ENCODE data around the gene FBXW8. TPM values are rescaled to one million over a fixed set of nuclear protein-coding genes. Genes with fewer than 3 reads are reported as not detected.
A peak's percentile ranks its signal among the peaks of the same experiment; 100 is the strongest.

FBXW8 gene
- total and polyA plus RNA-seq, 2 donors (not counting 1 experiment from before 2014, with no cell fraction given), result 12.1 to 23.5 TPM

DNA sequence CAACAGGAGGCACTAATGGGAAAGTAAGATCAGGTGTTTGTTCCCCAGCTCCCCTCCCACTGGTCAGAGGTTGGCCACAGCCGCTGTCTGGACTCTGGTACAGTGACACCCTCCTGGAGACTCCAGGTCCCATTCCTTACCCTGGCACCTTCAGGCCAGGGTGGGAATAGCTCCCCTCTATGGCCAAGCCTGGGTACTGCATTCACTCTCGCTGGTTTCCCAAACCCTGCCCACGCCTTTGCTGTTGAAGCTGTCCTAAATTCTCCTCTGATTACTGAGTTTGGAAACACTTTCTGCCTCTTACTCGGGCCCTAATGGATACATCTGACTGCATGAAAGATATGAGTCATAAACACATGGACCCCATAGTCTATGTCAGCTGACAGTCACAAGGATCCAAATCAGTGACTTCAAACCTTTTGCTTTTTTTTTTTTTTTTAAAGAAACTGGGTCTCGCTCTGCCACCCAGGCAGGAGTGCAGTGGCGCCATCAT is 47.4 kb upstream of the FBXW8 start:
- peaks cover 0 to 4% (median 0%) of the 10 kb centered on the region in 3 donors for H3K9me3 ChIP-seq (ENCODE audit: control extremely low read depth in 1 of 3, control insufficient read depth in 2 of 3, insufficient read depth in 1 of 3, low read length in 2 of 3)
- WGBS (ENCODE audit: insufficient coverage), result 43% methylated on average over 4 of the region's 6 CpGs
- H3K9ac ChIP-seq (ENCODE audit: low read length), result no peak overlapping the region
- no peaks in the 10 kb centered on the region for H3K27me3 ChIP-seq (replicated peaks in 1 of 4; ENCODE audit: control extremely low read depth in 1 of 4, control insufficient read depth in 3 of 4, insufficient read depth in 4 of 4, low read length in 3 of 4)
- no peak overlapping the region for H3K27ac ChIP-seq (ENCODE audit: low read length in 2 of 2)
- no peak overlapping the region for H3K4me3 ChIP-seq (ENCODE audit: control extremely low read depth in 1 of 5, extremely low read depth in 1 of 5, insufficient read depth in 1 of 5, low read depth in 2 of 5, low read length in 4 of 5)
- TF ChIP-seq CTCF (IDR thresholded peaks at IDR 0.05) (peak; percentile 47), EZH2 (IDR thresholded peaks at IDR 0.05; ENCODE audit: borderline replicate concordance, insufficient read depth, low read depth, low read length, poor library complexity, severe bottlenecking) (no peak)
- ChIA-PET POLR2A (interaction anchor here (0.7 to 1.4 kb wide), 2 partner anchors 16 to 42 kb away, joined by 3 to 6 read pairs; no protein-coding TSS in a partner anchor), CTCF (interaction anchor here (0.6 to 1.6 kb wide), 5 partner anchors 9 to 154 kb away, joined by 3 to 13 read pairs (median 5); partner anchors contain the start of gene HRK)
- H4K20me1 ChIP-seq (ENCODE audit: control insufficient read depth, insufficient read depth, low read length, poor library complexity, severe bottlenecking), result no peaks in the 10 kb centered on the region
- H3K4me3 Mint-ChIP-seq, result peak overlapping the region; percentile 50
- peaks cover 47% of the 10 kb centered on the region for H3K4me1 Mint-ChIP-seq
- H3K9me3 Mint-ChIP-seq (ENCODE audit: insufficient read depth), result no peaks in the 10 kb centered on the region
- H2AFZ ChIP-seq (ENCODE audit: insufficient read depth, low read depth, low read length, poor library complexity, severe bottlenecking), result no peak overlapping the region
- ATAC-seq (ENCODE audit: low read depth) (no peak), DNase-seq (peak; percentile 32)
- H3K36me3 ChIP-seq (replicated peaks in 1 of 2; ENCODE audit: control extremely low read depth in 1 of 2, control insufficient read depth in 1 of 2, extremely low read depth in 1 of 2, insufficient read depth in 2 of 2, low read length in 1 of 2), result no peaks in the 10 kb centered on the region
- peaks cover 5 to 33% of the 10 kb centered on the region in 2 donors for H3K4me1 ChIP-seq (ENCODE audit: control insufficient read depth in 2 of 2, insufficient read depth in 2 of 2, low read length in 2 of 2)
- no peaks in the 10 kb centered on the region for H3K79me2 ChIP-seq (ENCODE audit: control insufficient read depth, insufficient read depth, low read length)
- H3K27me3 Mint-ChIP-seq, result no peaks in the 10 kb centered on the region
- no peak overlapping the region for H3K4me2 ChIP-seq (replicated peaks; ENCODE audit: low read depth, low read length, poor library complexity, severe bottlenecking)
- intact Hi-C loops (cut with micrococcal nuclease), result no loop called here
- H3K27ac Mint-ChIP-seq, result peak overlapping the region; percentile 77

- no peak overlapping the region for H3K4me2 ChIP-seq (replicated peaks; ENCODE audit: low read depth, low read length, poor library complexity, severe bottlenecking)
- no peaks in the 10 kb centered on the region for H3K27me3 Mint-ChIP-seq
- WGBS (ENCODE audit: insufficient coverage), result 90% methylated on average over 3 of the region's 13 CpGs
- peaks cover 36% of the 10 kb centered on the region for H3K4me1 Mint-ChIP-seq
- H3K79me2 ChIP-seq (ENCODE audit: control insufficient read depth, insufficient read depth, low read length), result no peaks in the 10 kb centered on the region
- H3K4me3 ChIP-seq (ENCODE audit: control extremely low read depth in 1 of 5, extremely low read depth in 1 of 5, insufficient read depth in 1 of 5, low read depth in 2 of 5, low read length in 4 of 5), result no peak overlapping the region
- DNase-seq (no peak), ATAC-seq (ENCODE audit: low read depth) (no peak)
- no peak overlapping the region for H3K27ac Mint-ChIP-seq
- H3K9me3 ChIP-seq (ENCODE audit: control extremely low read depth in 1 of 3, control insufficient read depth in 2 of 3, insufficient read depth in 1 of 3, low read length in 2 of 3), result peaks cover 0 to 4% (median 0%) of the 10 kb centered on the region in 3 donors
- no peak for TF ChIP-seq EZH2 (IDR thresholded peaks at IDR 0.05; ENCODE audit: borderline replicate concordance, insufficient read depth, low read depth, low read length, poor library complexity, severe bottlenecking)
- no peak for TF ChIP-seq CTCF (IDR thresholded peaks at IDR 0.05)
- H3K9ac ChIP-seq (ENCODE audit: low read length), result no peak overlapping the region
- H3K9me3 Mint-ChIP-seq (ENCODE audit: insufficient read depth), result no peaks in the 10 kb centered on the region
- H3K4me3 Mint-ChIP-seq, result no peak overlapping the region
- no peaks in the 10 kb centered on the region for H3K27me3 ChIP-seq (replicated peaks in 1 of 4; ENCODE audit: control extremely low read depth in 1 of 4, control insufficient read depth in 3 of 4, insufficient read depth in 4 of 4, low read length in 3 of 4)
- H3K27ac ChIP-seq (ENCODE audit: low read length in 2 of 2), result no peak overlapping the region
- no peaks in the 10 kb centered on the region for H3K36me3 ChIP-seq (replicated peaks in 1 of 2; ENCODE audit: control extremely low read depth in 1 of 2, control insufficient read depth in 1 of 2, extremely low read depth in 1 of 2, insufficient read depth in 2 of 2, low read length in 1 of 2)
- intact Hi-C loops (cut with micrococcal nuclease), result no loop called here
- H2AFZ ChIP-seq (ENCODE audit: insufficient read depth, low read depth, low read length, poor library complexity, severe bottlenecking), result no peak overlapping the region
- ChIA-PET POLR2A (no interaction called here), CTCF (no interaction called here)
- H3K4me1 ChIP-seq (ENCODE audit: control insufficient read depth in 2 of 2, insufficient read depth in 2 of 2, low read length in 2 of 2), result peaks cover 5 to 25% of the 10 kb centered on the region in 2 donors
- H4K20me1 ChIP-seq (ENCODE audit: control insufficient read depth, insufficient read depth, low read length, poor library complexity, severe bottlenecking), result no peaks in the 10 kb centered on the region
These were observed 46.2 kb upstream of the FBXW8 start for GRCh38 chr12:116864371-116865160.
